Measurements from ENCODE around the gene TRPV3.
"Not testable (repeated sequence)": the region's sequence is repeated elsewhere in the genome, so short reads cannot be mapped to it uniquely, and the experiment has no call there.

TRPV3 gene

GRCh38 chr17:3573246-3574100 is 15.9 kb upstream of the TRPV3 start:
- DNase-seq (ENCODE audit: low spot score): no peak

GRCh38 chr17:3572231-3572630 is 14.6 kb upstream of the TRPV3 start:
- no peak for DNase-seq (ENCODE audit: low spot score)

- no peak for DNase-seq (ENCODE audit: low spot score)
These were observed 13.7 kb upstream of the TRPV3 start for GRCh38 chr17:3571043-3571900.

GRCh38 chr17:3569534-3570137 is 12.0 kb upstream of the TRPV3 start:
- no peak for DNase-seq (ENCODE audit: low spot score)

- no peak for DNase-seq (ENCODE audit: low spot score)
These were observed 8.9 kb upstream of the TRPV3 start for GRCh38 chr17:3566551-3566950.

GRCh38 chr17:3565143-3565542 is 7.5 kb upstream of the TRPV3 start:
- no peak for DNase-seq (ENCODE audit: low spot score)

GRCh38 chr17:3564241-3564640 is 6.6 kb upstream of the TRPV3 start:
- DNase-seq (ENCODE audit: low spot score): not testable (repeated sequence)

GRCh38 chr17:3559270-3559645 is 1.6 kb upstream of the TRPV3 start:
- DNase-seq (ENCODE audit: low spot score): no peak

- DNase-seq (ENCODE audit: low spot score): no peak
These were observed 1.1 kb upstream of the TRPV3 start for GRCh38 chr17:3558603-3559269.

GRCh38 chr17:3556916-3557767 is 470 bp downstream of the TRPV3 start:
- no peak for DNase-seq (ENCODE audit: low spot score)

- DNase-seq (ENCODE audit: low spot score): no peak
These were observed 1.2 kb downstream of the TRPV3 start for GRCh38 chr17:3556239-3556915.

GRCh38 chr17:3555189-3555796 is 2.3 kb downstream of the TRPV3 start:
- no peak for DNase-seq (ENCODE audit: low spot score)

- no peak for DNase-seq (ENCODE audit: low spot score)
These were observed 3.2 kb downstream of the TRPV3 start for GRCh38 chr17:3554440-3554839.

- no peak for DNase-seq (ENCODE audit: low spot score)
These were observed 3.9 kb downstream of the TRPV3 start for GRCh38 chr17:3553419-3554401.

GRCh38 chr17:3552916-3553315 is 4.7 kb downstream of the TRPV3 start:
- DNase-seq (ENCODE audit: low spot score): no peak

GRCh38 chr17:3551189-3551588 is 6.4 kb downstream of the TRPV3 start:
- no peak for DNase-seq (ENCODE audit: low spot score)

- no peak for DNase-seq (ENCODE audit: low spot score)
These were observed 7.9 kb downstream of the TRPV3 start for GRCh38 chr17:3549610-3550162.

- DNase-seq (ENCODE audit: low spot score): no peak
These were observed 10.0 kb downstream of the TRPV3 start for GRCh38 chr17:3547628-3548027.

GRCh38 chr17:3546997-3547396 is 10.6 kb downstream of the TRPV3 start:
- DNase-seq (ENCODE audit: low spot score): no peak
